Measurements from ENCODE around the gene YY1. TPM values are rescaled to one million over a fixed set of nuclear protein-coding genes. Genes with fewer than 3 reads are reported as not detected.

YY1 gene
- polyA plus RNA-seq, 1 donor, result 66.4 TPM

GRCh38 chr14:100312877-100313400 is 74.0 kb downstream of the YY1 start:
- DNase-seq (ENCODE audit: low read depth), result no peak

- no peak for DNase-seq (ENCODE audit: low read depth)
Measured at GRCh38 chr14:100313464-100314230, 74.7 kb downstream of the YY1 start.

- no peak for DNase-seq (ENCODE audit: low read depth)
Measured at GRCh38 chr14:100314724-100315123, 75.8 kb downstream of the YY1 start.

- DNase-seq (ENCODE audit: low read depth), result no peak
Measured at GRCh38 chr14:100317389-100317788, 78.4 kb downstream of the YY1 start.

GRCh38 chr14:100317912-100318808 is 79.2 kb downstream of the YY1 start:
- DNase-seq (ENCODE audit: low read depth), result no peak

GRCh38 chr14:100320157-100320856 is 81.4 kb downstream of the YY1 start:
- DNase-seq (ENCODE audit: low read depth), result no peak

- no peak for DNase-seq (ENCODE audit: low read depth)
Measured at GRCh38 chr14:100321473-100322137, 82.7 kb downstream of the YY1 start.

- no peak for DNase-seq (ENCODE audit: low read depth)
Measured at GRCh38 chr14:100322138-100322957, 83.4 kb downstream of the YY1 start.

- no peak for DNase-seq (ENCODE audit: low read depth)
Measured at GRCh38 chr14:100323121-100323941, 84.4 kb downstream of the YY1 start, which contains the start of gene SLC25A47. Gene SLC25A47 (plus strand): TSS chr14:100323339. CDS start chr14:100323415, 76 bp downstream.

- no peak for DNase-seq (ENCODE audit: low read depth)
Measured at GRCh38 chr14:100323942-100324307, 85.0 kb downstream of the YY1 start.

- DNase-seq (ENCODE audit: low read depth), result no peak
Measured at GRCh38 chr14:100325231-100325632, 86.3 kb downstream of the YY1 start.

GRCh38 chr14:100325958-100326357 is 87.0 kb downstream of the YY1 start:
- no peak for DNase-seq (ENCODE audit: low read depth)

GRCh38 chr14:100327128-100327527 is 88.2 kb downstream of the YY1 start:
- DNase-seq (ENCODE audit: low read depth), result no peak

- no peak for DNase-seq (ENCODE audit: low read depth)
Measured at GRCh38 chr14:100328495-100329163, 89.7 kb downstream of the YY1 start.

GRCh38 chr14:100329233-100330006 is 90.5 kb downstream of the YY1 start:
- no peak for DNase-seq (ENCODE audit: low read depth)

GRCh38 chr14:100330007-100330344 is 91.0 kb downstream of the YY1 start:
- no peak for DNase-seq (ENCODE audit: low read depth)

- no peak for DNase-seq (ENCODE audit: low read depth)
Measured at GRCh38 chr14:100330388-100330931, 91.5 kb downstream of the YY1 start.

- no peak for DNase-seq (ENCODE audit: low read depth)
Measured at GRCh38 chr14:100332071-100332639, 93.2 kb downstream of the YY1 start.

All from forelimb muscle (tissue), 1 donor.